Endodermal cell (in vitro differentiated cells): ENCODE results near the gene TMEM41B. TPM values are rescaled to one million over a fixed set of nuclear protein-coding genes. Genes with fewer than 3 reads are reported as not detected.
"Not testable (repeated sequence)": the region's sequence is repeated elsewhere in the genome, so short reads cannot be mapped to it uniquely, and the experiment has no call there.

ENCODE experiments used
- DNase-seq: peaks from one replicate; pipeline ENCODE4 v3.0.0-alpha.2; 2017
- H3K27ac ChIP-seq: 2 replicates; pipeline ENCODE4 v1.5.1; 2013; ENCODE audit warnings: mild to moderate bottlenecking, low read depth, low read length, moderate library complexity
- H3K27me3 ChIP-seq: 2 replicates; pipeline ENCODE4 v1.6.1; 2013; ENCODE audit warnings: mild to moderate bottlenecking, low read length, moderate library complexity; ENCODE audit not compliant: insufficient read depth, control insufficient read depth, poor library complexity, severe bottlenecking
- H3K36me3 ChIP-seq: 2 replicates; pipeline ENCODE4 v1.7.0; 2013; ENCODE audit warnings: mild to moderate bottlenecking, low read length, moderate library complexity; ENCODE audit not compliant: control insufficient read depth, insufficient read depth
- H3K4me1 ChIP-seq: one replicate; pipeline ENCODE4 v1.7.0; 2013; ENCODE audit warnings: low read length; ENCODE audit not compliant: control insufficient read depth, insufficient read depth
- H3K4me3 ChIP-seq: 2 replicates; pipeline ENCODE4 v1.5.1; 2013; ENCODE audit warnings: mild to moderate bottlenecking, low read length, moderate library complexity
- H3K9ac ChIP-seq: 2 replicates; pipeline ENCODE4 v1.6.1; 2013; ENCODE audit warnings: mild to moderate bottlenecking, low read length, moderate library complexity; ENCODE audit not compliant: poor library complexity, severe bottlenecking; ENCODE audit errors: extremely low read depth
- H3K9me3 ChIP-seq: 2 replicates; pipeline ENCODE4 v1.6.1; 2013; ENCODE audit warnings: mild to moderate bottlenecking, low read length, moderate library complexity; ENCODE audit not compliant: control insufficient read depth
- H3K27ac Mint-ChIP-seq: 2 replicates; pipeline ENCODE4 v1.8.0; 2020; ENCODE audit warnings: mixed read lengths
- H3K27me3 Mint-ChIP-seq: 2 replicates; pipeline ENCODE4 v1.8.0; 2021; ENCODE audit warnings: mild to moderate bottlenecking, mixed read lengths; ENCODE audit not compliant: insufficient read depth
- H3K36me3 Mint-ChIP-seq: 2 replicates; pipeline ENCODE4 v1.8.0; 2020; ENCODE audit warnings: low read depth, mixed read lengths
- H3K4me1 Mint-ChIP-seq: 2 replicates; pipeline ENCODE4 v1.8.0; 2020; ENCODE audit warnings: mixed read lengths
- H3K4me3 Mint-ChIP-seq: 2 replicates; pipeline ENCODE4 v1.8.0; 2020; ENCODE audit warnings: mild to moderate bottlenecking, moderate library complexity, mixed read lengths
- H3K9me3 Mint-ChIP-seq: 2 replicates; pipeline ENCODE4 v1.8.0; 2020; ENCODE audit warnings: mild to moderate bottlenecking, mixed read lengths
- WGBS, 2 experiments: methylation state at CpG; one replicate each; pipeline versions ENCODE4 v1.1.5 to v1.1.7; 2013; ENCODE audit warnings: missing lambda C conversion rate in 2 of 2, mixed read lengths in 1 of 2; ENCODE audit not compliant: insufficient coverage in 1 of 2, insufficient read length in 1 of 2; 5-methylcytosine and 5-hydroxymethylcytosine counted together
- long read RNA-seq, 4 experiments: library from polyadenylated mRNA in 2 of 4; library from RNA in 1 of 4; library from capped mRNA in 1 of 4; stranded (forward) in 3 of 4; unstranded in 1 of 4; transcript quantifications; one replicate each; pipeline ENCODE4 v2.0.0, GENCODE V29; 2020 to 2021; ENCODE audit warnings: inconsistent platforms in 1 of 4
- polyA plus RNA-seq, 2 experiments: library from polyadenylated mRNA; stranded (reverse); fragments of 50-300 nt; gene quantifications; one replicate each; pipeline ENCODE4 v1.2.3, GENCODE V29; 2013
- total RNA-seq, 2 donors: library from RNA; stranded (reverse); fragmentation: NEBNext Ultra II Directional in 1 of 2; extraction: Animal tissue kit (Norgen Biotek cat#: 25700) in 1 of 2; gene quantifications; 2 replicates in 1 of 2; 3 replicates in 1 of 2; pipeline ENCODE4 v1.2.1, GENCODE V29; 2021
- TF ChIP-seq, protein P1 (sequence below): fragments of 200-600 bp; sonication (generic); conservative IDR thresholded peaks from 2 replicates; pipeline ENCODE4 v1.5.0; 2021; ENCODE audit warnings: antibody characterized with exemption, mild to moderate bottlenecking

Gene TMEM41B, protein sequence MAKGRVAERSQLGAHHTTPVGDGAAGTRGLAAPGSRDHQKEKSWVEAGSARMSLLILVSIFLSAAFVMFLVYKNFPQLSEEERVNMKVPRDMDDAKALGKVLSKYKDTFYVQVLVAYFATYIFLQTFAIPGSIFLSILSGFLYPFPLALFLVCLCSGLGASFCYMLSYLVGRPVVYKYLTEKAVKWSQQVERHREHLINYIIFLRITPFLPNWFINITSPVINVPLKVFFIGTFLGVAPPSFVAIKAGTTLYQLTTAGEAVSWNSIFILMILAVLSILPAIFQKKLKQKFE
- total RNA-seq = 10 to 100 TPM; 67.8 to 68.0 TPM
- 47.2 TPM for polyA plus RNA-seq (2013, experiment 1 of 2)
- 40.9 TPM for polyA plus RNA-seq (2013, experiment 2 of 2)
- long read RNA-seq, experiment 1, transcript TMEM41B-201 (8 exons, 1,443 nt) = major isoform, 5 of 24 reads
- long read RNA-seq, experiment 1, partial matches to known transcripts = 1 of 24 reads
- long read RNA-seq, experiment 1, other reads (novel, unspliced or antisense) = 14 of 24 reads
- long read RNA-seq, experiment 2, transcript TMEM41B-206 (3 exons, 966 nt) = minor isoform, 5 of 149 reads
- long read RNA-seq, experiment 2, transcript TMEM41B-201 (8 exons, 1,443 nt) = minor isoform, 22 of 149 reads
- long read RNA-seq, experiment 2, transcript TMEM41B-204 (7 exons, 3,968 nt) = major isoform, 83 of 149 reads
- long read RNA-seq, experiment 2, partial matches to known transcripts = 8 of 149 reads
- long read RNA-seq, experiment 2, other reads (novel, unspliced or antisense) = 28 of 149 reads
- long read RNA-seq, experiment 3, transcript TMEM41B-201 (8 exons, 1,443 nt) = minor isoform, 24 of 102 reads
- long read RNA-seq, experiment 3, transcript TMEM41B-204 (7 exons, 3,968 nt) = major isoform, 68 of 102 reads
- long read RNA-seq, experiment 3, partial matches to known transcripts = 3 of 102 reads
- long read RNA-seq, experiment 3, other reads (novel, unspliced or antisense) = 4 of 102 reads
- long read RNA-seq, experiment 4, transcript TMEM41B-201 (8 exons, 1,443 nt) = major isoform, 25 of 43 reads
- long read RNA-seq, experiment 4, partial matches to known transcripts = 6 of 43 reads
- long read RNA-seq, experiment 4, other reads (novel, unspliced or antisense) = 8 of 43 reads

GRCh38 chr11:9314291-9315077 is at the start of gene TMEM41B:
Gene TMEM41B (minus strand): TSS chr11:9314593. CDS start chr11:9314441, 152 bp downstream.
- H3K9me3 ChIP-seq = no peaks in the 10 kb centered on the region
- Mint-ChIP-seq H3K27ac (peak within 1 kb of the TSS; percentile 98), H3K4me3 (peak within 1 kb of the TSS; percentile 88), H3K4me1 (peaks cover 41% of the 10 kb centered on the region), H3K9me3 (no peaks in the 10 kb centered on the region), H3K36me3 (peaks cover 4% of the 10 kb centered on the region), H3K27me3 (no peaks in the 10 kb centered on the region)
- peaks cover 12% of the 10 kb centered on the region for H3K4me1 ChIP-seq
- H3K36me3 ChIP-seq = peaks cover 11% of the 10 kb centered on the region
- DNase-seq = peak; percentile 100
- peak within 1 kb of the TSS; percentile 97 for H3K27ac ChIP-seq
- H3K4me3 ChIP-seq = peak within 1 kb of the TSS; percentile 99
- H3K27me3 ChIP-seq = no peaks in the 10 kb centered on the region
- TF ChIP-seq, protein P1, sequence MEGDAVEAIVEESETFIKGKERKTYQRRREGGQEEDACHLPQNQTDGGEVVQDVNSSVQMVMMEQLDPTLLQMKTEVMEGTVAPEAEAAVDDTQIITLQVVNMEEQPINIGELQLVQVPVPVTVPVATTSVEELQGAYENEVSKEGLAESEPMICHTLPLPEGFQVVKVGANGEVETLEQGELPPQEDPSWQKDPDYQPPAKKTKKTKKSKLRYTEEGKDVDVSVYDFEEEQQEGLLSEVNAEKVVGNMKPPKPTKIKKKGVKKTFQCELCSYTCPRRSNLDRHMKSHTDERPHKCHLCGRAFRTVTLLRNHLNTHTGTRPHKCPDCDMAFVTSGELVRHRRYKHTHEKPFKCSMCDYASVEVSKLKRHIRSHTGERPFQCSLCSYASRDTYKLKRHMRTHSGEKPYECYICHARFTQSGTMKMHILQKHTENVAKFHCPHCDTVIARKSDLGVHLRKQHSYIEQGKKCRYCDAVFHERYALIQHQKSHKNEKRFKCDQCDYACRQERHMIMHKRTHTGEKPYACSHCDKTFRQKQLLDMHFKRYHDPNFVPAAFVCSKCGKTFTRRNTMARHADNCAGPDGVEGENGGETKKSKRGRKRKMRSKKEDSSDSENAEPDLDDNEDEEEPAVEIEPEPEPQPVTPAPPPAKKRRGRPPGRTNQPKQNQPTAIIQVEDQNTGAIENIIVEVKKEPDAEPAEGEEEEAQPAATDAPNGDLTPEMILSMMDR = no peak
- 0% methylated on average over 36 to 71 of the region's 71 CpGs for WGBS, 2 experiments
- peak within 1 kb of the TSS; percentile 91 for H3K9ac ChIP-seq

DNA sequence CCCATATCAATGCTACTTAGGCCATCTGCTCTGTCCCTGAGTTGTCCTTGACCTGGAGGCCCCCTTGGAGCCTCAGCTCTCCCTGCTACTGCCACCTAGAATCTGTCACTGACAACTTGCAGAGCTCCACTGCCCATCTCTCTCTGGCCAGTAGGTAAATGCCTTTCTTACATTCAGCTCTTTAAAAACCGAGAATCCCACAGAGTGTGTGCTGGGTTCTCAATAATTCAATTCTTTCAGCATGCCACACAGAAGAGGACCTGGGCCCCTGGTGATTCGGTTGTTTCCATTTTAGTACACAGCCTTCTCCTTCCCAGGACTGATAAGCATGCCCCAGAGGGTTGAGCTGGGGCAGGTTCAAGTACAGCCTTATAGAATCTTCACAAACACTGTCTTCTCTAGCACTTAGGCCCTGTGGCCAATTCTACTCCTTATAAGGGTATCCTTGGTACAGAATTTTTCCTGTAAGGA is 48.0 kb upstream of the TMEM41B start:
- no peaks in the 10 kb centered on the region for H3K9me3 ChIP-seq
- Mint-ChIP-seq H3K36me3 (no peaks in the 10 kb centered on the region), H3K27ac (peak overlapping the region; percentile 99), H3K4me1 (peaks cover 21% of the 10 kb centered on the region), H3K27me3 (no peaks in the 10 kb centered on the region), H3K9me3 (no peaks in the 10 kb centered on the region), H3K4me3 (no peak overlapping the region)
- peaks cover 5% of the 10 kb centered on the region for H3K4me1 ChIP-seq
- 63 to 79% methylated on average over 2 of the region's 2 CpGs for WGBS, 2 experiments
- H3K9ac ChIP-seq = no peak overlapping the region
- H3K36me3 ChIP-seq = no peaks in the 10 kb centered on the region
- TF ChIP-seq, protein P1 = no peak
- H3K4me3 ChIP-seq = no peak overlapping the region
- H3K27me3 ChIP-seq = no peaks in the 10 kb centered on the region
- no peak overlapping the region for H3K27ac ChIP-seq
- DNase-seq = peak; percentile 71

- not testable (repeated sequence) for H3K27me3 ChIP-seq, H3K27me3 Mint-ChIP-seq, H3K27ac ChIP-seq, H3K9ac ChIP-seq, H3K4me3 ChIP-seq, H3K27ac Mint-ChIP-seq, DNase-seq, H3K4me1 ChIP-seq, H3K36me3 Mint-ChIP-seq, H3K9me3 Mint-ChIP-seq, H3K9me3 ChIP-seq, H3K36me3 ChIP-seq, H3K4me3 Mint-ChIP-seq
- 96% methylated on average over 5 to 11 of the region's 13 CpGs for WGBS, 2 experiments
- H3K4me1 Mint-ChIP-seq = peaks cover 21% of the 10 kb centered on the region
Measured at GRCh38 chr11:9360862-9361622, 46.6 kb upstream of the TMEM41B start.
